NCI-H82 treated with DMSO at 0.1 percent for 48 hours (cell line): ENCODE data around the gene IQCF6.
A peak's percentile ranks its signal among the peaks of the same experiment; 100 is the strongest.
"Not testable (repeated sequence)": the region's sequence is repeated elsewhere in the genome, so short reads cannot be mapped to it uniquely, and the experiment has no call there.

Experiments
- DNase-seq: peaks from one replicate; lab custom pipeline; 2025; ENCODE audit not compliant: unreplicated experiment; lab: John Stamatoyannopoulos, UW

The IQCF6 gene

GRCh38 chr3:51779137-51779536 lies at the start of gene IQCF6:
Gene IQCF6 (minus strand): TSS chr3:51779237. CDS start chr3:51779224, 13 bp downstream.
- DNase-seq = no peak

- no peak for DNase-seq
Observed at GRCh38 chr3:51828297-51828696, 49.3 kb upstream of the IQCF6 start.

GRCh38 chr3:51819709-51820406 lies 40.8 kb upstream of the IQCF6 start:
- DNase-seq = no peak

GRCh38 chr3:51819151-51819550 lies 40.1 kb upstream of the IQCF6 start:
- DNase-seq = no peak

- DNase-seq = no peak
Observed at GRCh38 chr3:51817375-51817774, 38.3 kb upstream of the IQCF6 start.

- no peak for DNase-seq
Observed at GRCh38 chr3:51816723-51817122, 37.7 kb upstream of the IQCF6 start.

- DNase-seq = no peak
Observed at GRCh38 chr3:51815614-51816013, 36.6 kb upstream of the IQCF6 start.

- DNase-seq = no peak
Observed at GRCh38 chr3:51814034-51814433, 35.0 kb upstream of the IQCF6 start.

- DNase-seq = no peak
Observed at GRCh38 chr3:51813539-51813938, 34.5 kb upstream of the IQCF6 start.

- no peak for DNase-seq
Observed at GRCh38 chr3:51808934-51809333, 29.9 kb upstream of the IQCF6 start.

GRCh38 chr3:51802106-51802703 lies 23.2 kb upstream of the IQCF6 start:
- no peak for DNase-seq

GRCh38 chr3:51800750-51801125 lies 21.7 kb upstream of the IQCF6 start:
- DNase-seq = no peak

- peak; percentile 80 for DNase-seq
Observed at GRCh38 chr3:51799879-51800749, 21.1 kb upstream of the IQCF6 start.

GRCh38 chr3:51798411-51798963 lies 19.4 kb upstream of the IQCF6 start:
- DNase-seq = no peak

- no peak for DNase-seq
Observed at GRCh38 chr3:51796854-51797253, 17.8 kb upstream of the IQCF6 start.

- no peak for DNase-seq
Observed at GRCh38 chr3:51794206-51794605, 15.2 kb upstream of the IQCF6 start.

GRCh38 chr3:51792206-51792605 lies 13.2 kb upstream of the IQCF6 start:
- DNase-seq = no peak

GRCh38 chr3:51789437-51789836 lies 10.4 kb upstream of the IQCF6 start:
- no peak for DNase-seq

- DNase-seq = not testable (repeated sequence)
Observed at GRCh38 chr3:51787576-51787975, 8.5 kb upstream of the IQCF6 start.

- DNase-seq = no peak
Observed at GRCh38 chr3:51786267-51786666, 7.2 kb upstream of the IQCF6 start.

- DNase-seq = no peak
Observed at GRCh38 chr3:51778554-51778953, 483 bp downstream of the IQCF6 start.

GRCh38 chr3:51777985-51778384 lies 1.1 kb downstream of the IQCF6 start:
- DNase-seq = no peak
